Suprapubic skin (tissue), 4 donors: ENCODE data around the gene AGAP3.

Source experiments
- CTCF ChIP-seq, 2 donors: fragments of 200-600 bp in 1 of 2; fragments of 450-650 bp in 1 of 2; sonication (generic) in 1 of 2; IDR thresholded peaks; one replicate each; pipeline ENCODE4 v1.5.1; 2016 to 2019; ENCODE audit warnings: antibody characterized with exemption in 2 of 2, mild to moderate bottlenecking in 1 of 2, moderate library complexity in 1 of 2
- POLR2A ChIP-seq, 2 donors: fragments of 450-650 bp; IDR thresholded peaks; one replicate each; pipeline ENCODE4 v1.6.1; 2017; ENCODE audit warnings: antibody characterized with exemption in 2 of 2, mild to moderate bottlenecking in 2 of 2, moderate library complexity in 2 of 2
- POLR2AphosphoS5 ChIP-seq, 3 donors: sonication (generic); formaldehyde crosslinking; IDR thresholded peaks; one replicate each; pipeline ENCODE4 v1.6.1; 2017; ENCODE audit warnings: antibody characterized with exemption in 3 of 3

- TF ChIP-seq POLR2AphosphoS5 (IDR thresholded peaks at IDR 0.05) (no peak), CTCF (IDR thresholded peaks at IDR 0.05) (no peak), POLR2A (IDR thresholded peaks at IDR 0.05) (no peak)
These were observed 11.2 kb upstream of the AGAP3 start for GRCh38 chr7:151074817-151075661.
